ENCODE measurements around the gene FGFR4.

FGFR4 gene

DNA sequence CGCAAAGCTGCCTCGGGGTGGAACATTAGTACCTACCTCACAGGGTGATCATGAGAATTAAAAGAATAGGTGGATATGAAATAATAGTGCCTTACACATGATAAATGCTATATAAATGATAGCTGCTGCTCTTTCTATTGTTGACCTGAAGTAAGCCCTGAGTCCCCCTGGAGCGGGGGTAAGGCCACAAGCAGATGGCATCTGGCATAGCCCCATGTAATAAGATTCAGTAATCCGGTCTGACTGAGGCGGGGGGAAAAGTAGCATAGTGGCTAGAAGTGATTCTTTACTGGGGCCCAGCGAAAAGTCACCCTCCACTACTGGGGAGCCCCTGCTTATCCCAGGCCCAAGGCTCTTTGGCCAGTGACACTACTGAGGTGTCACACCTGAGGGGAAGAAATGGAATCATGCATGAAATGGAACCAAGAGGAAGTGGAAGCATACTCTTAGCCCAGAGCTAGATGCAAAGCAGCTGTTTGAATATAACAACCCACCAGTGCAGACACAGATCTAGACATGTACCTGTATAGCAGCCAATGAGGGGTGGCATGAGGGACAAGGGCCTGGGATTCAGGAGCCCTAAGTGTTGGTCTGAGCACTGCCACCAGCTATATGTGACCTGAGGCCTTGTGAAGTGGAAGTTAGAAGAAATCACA is 16.1 kb upstream of the FGFR4 start:
- no peak for TF ChIP-seq CTCF (IDR thresholded peaks at IDR 0.05; ENCODE audit: borderline replicate concordance, insufficient read depth, low read depth, low read length)
- no peak overlapping the region for H3K4me3 ChIP-seq (ENCODE audit: low read depth, low read length)

GRCh38 chr5:177071666-177072385 is 14.9 kb upstream of the FGFR4 start:
- TF ChIP-seq CTCF (IDR thresholded peaks at IDR 0.05; ENCODE audit: borderline replicate concordance, insufficient read depth, low read depth, low read length): peak; percentile 82
- H3K4me3 ChIP-seq (ENCODE audit: low read depth, low read length): no peak overlapping the region

DNA sequence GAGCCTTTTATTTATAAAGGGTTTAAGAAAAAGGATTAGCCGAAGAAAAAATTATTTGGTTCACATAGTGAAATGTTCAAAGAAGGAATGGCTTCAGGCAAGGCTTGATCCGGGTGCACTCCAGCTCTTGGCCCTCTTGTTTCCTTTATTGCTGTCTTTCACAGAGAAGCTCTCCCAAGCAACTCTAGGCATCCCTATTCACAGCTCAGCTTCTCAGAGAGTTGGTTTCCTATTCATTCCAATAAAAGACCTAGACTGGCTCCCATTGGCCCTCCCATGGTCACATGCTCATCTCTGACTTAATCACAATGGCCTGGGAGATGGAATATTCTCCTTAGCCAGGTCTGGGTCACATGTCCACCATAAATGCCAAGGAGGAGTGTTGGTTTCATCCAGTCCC is 9.4 kb upstream of the FGFR4 start:
- TF ChIP-seq CTCF (IDR thresholded peaks at IDR 0.05; ENCODE audit: borderline replicate concordance, insufficient read depth, low read depth, low read length): no peak

DNA sequence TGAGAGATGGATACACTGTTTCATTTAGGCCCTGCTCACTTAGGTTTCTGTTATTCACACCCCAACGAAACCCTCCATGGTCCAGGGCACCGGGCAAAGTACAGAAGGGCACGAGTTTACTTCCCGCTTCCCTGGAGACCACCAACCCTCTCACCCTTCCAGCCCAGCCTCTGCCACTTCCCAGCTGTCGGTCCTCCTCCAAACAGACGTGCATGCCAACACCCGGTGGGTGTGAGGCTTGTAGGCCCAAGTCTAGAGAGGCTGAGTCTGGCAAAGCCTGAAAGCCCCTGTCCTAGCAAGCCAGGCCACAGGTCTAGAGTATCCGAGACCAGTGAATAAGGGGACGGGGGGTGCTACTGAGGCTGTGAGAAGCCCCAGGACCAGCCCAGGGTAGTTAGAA is 7.1 kb upstream of the FGFR4 start:
- TF ChIP-seq CTCF (IDR thresholded peaks at IDR 0.05; ENCODE audit: borderline replicate concordance, insufficient read depth, low read depth, low read length): no peak

More for the DNA sequence above, 9.4 kb upstream of the FGFR4 start:
- H3K4me3 ChIP-seq (ENCODE audit: low read depth, low read length): no peak overlapping the region

DNA sequence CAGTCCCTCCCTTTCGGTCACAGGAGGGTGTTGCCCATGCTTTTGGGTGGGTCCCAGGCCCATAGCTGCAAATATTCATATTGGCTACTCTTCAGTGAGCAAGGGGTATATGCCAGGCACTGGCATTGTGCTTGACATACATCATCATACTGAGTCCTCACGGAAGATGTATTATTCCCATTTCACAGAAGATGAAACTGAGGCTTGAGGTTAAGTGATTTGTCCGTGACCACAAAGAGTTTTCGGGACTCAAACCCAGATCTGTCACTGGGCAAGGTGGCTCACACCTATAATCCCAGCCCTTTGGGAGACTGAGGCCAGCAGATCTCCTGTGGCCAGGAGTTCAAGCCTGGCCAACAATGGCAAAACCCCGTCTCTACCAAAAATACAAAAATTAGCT is 6.5 kb upstream of the FGFR4 start:
- TF ChIP-seq CTCF (IDR thresholded peaks at IDR 0.05; ENCODE audit: borderline replicate concordance, insufficient read depth, low read depth, low read length): no peak
- no peak overlapping the region for H3K4me3 ChIP-seq (ENCODE audit: low read depth, low read length)

More for the DNA sequence above, 7.1 kb upstream of the FGFR4 start:
- H3K4me3 ChIP-seq (ENCODE audit: low read depth, low read length): no peak overlapping the region

DNA sequence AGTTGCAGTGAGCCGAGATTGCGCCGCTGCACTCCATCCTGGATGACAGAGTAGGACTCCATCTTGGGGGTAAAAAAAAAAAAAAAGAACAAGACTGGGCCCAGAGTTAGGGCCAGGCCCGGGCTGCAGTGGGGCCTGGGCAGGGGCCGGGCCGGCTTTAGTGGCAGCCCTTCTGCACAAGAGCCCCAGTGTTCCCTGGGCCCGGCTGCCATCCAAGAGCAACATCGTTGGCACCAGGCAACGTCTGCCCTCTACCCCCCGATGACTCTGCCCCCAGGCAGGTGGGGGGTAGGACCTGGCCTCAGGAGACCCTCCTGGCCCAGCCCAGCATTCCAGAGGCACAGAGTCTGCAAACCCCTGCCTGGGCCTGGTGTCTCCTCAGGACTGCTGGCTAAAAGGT is 4.9 kb upstream of the FGFR4 start:
- no peak for TF ChIP-seq CTCF (IDR thresholded peaks at IDR 0.05; ENCODE audit: borderline replicate concordance, insufficient read depth, low read depth, low read length)
- H3K4me3 ChIP-seq (ENCODE audit: low read depth, low read length): no peak overlapping the region

GRCh38 chr5:177083357-177083756 is 3.4 kb upstream of the FGFR4 start:
- H3K4me3 ChIP-seq (ENCODE audit: low read depth, low read length): no peak overlapping the region
- no peak for TF ChIP-seq CTCF (IDR thresholded peaks at IDR 0.05; ENCODE audit: borderline replicate concordance, insufficient read depth, low read depth, low read length)

Data from GM12875 (cell line).